Measurements from ENCODE around the gene MFSD2B. TPM values are rescaled to one million over a fixed set of nuclear protein-coding genes. Genes with fewer than 3 reads are reported as not detected.
"Not testable (repeated sequence)": the region's sequence is repeated elsewhere in the genome, so short reads cannot be mapped to it uniquely, and the experiment has no call there.

The MFSD2B gene
- total RNA-seq (2014; rRNA removed; shearing (Covaris generic); ENCODE audit: low replicate concordance): not detected in 2 replicates

GRCh38 chr2:24009680-24010476 is at the start of gene MFSD2B:
MFSD2B (plus strand) TSS chr2:24010085; CDS start chr2:24010097, 12 bp downstream.
- no peak for DNase-seq (ENCODE audit: low read depth)
- in situ Hi-C loops (cut with HindIII; ENCODE audit: low pct_unique_long_range_greater_than_20kb, low sequenced_read_pairs): no loop called here

GRCh38 chr2:23967846-23968245 is 42.0 kb upstream of the MFSD2B start:
- in situ Hi-C loops (cut with HindIII; ENCODE audit: low pct_unique_long_range_greater_than_20kb, low sequenced_read_pairs): no loop called here
- DNase-seq (ENCODE audit: low read depth): no peak

GRCh38 chr2:23976883-23977282 is 33.0 kb upstream of the MFSD2B start:
- in situ Hi-C loops (cut with HindIII; ENCODE audit: low pct_unique_long_range_greater_than_20kb, low sequenced_read_pairs): no loop called here
- DNase-seq (ENCODE audit: low read depth): no peak

- no peak for DNase-seq (ENCODE audit: low read depth)
- in situ Hi-C loops (cut with HindIII; ENCODE audit: low pct_unique_long_range_greater_than_20kb, low sequenced_read_pairs): no loop called here
These were observed 21.5 kb upstream of the MFSD2B start for GRCh38 chr2:23988371-23988770.

- DNase-seq (ENCODE audit: low read depth): no peak
- in situ Hi-C loops (cut with HindIII; ENCODE audit: low pct_unique_long_range_greater_than_20kb, low sequenced_read_pairs): no loop called here
These were observed 17.0 kb upstream of the MFSD2B start for GRCh38 chr2:23992931-23993330.

- no peak for DNase-seq (ENCODE audit: low read depth)
- in situ Hi-C loops (cut with HindIII; ENCODE audit: low pct_unique_long_range_greater_than_20kb, low sequenced_read_pairs): no loop called here
These were observed 16.1 kb upstream of the MFSD2B start for GRCh38 chr2:23993736-23994269.

- in situ Hi-C loops (cut with HindIII; ENCODE audit: low pct_unique_long_range_greater_than_20kb, low sequenced_read_pairs): no loop called here
- no peak for DNase-seq (ENCODE audit: low read depth)
These were observed 15.3 kb upstream of the MFSD2B start for GRCh38 chr2:23994567-23994966.

- in situ Hi-C loops (cut with HindIII; ENCODE audit: low pct_unique_long_range_greater_than_20kb, low sequenced_read_pairs): no loop called here
- DNase-seq (ENCODE audit: low read depth): no peak
These were observed 2.2 kb upstream of the MFSD2B start for GRCh38 chr2:24007693-24008092.

GRCh38 chr2:24008672-24009366 is 1.1 kb upstream of the MFSD2B start:
- in situ Hi-C loops (cut with HindIII; ENCODE audit: low pct_unique_long_range_greater_than_20kb, low sequenced_read_pairs): no loop called here
- DNase-seq (ENCODE audit: low read depth): peak; percentile 58

- DNase-seq (ENCODE audit: low read depth): no peak
- in situ Hi-C loops (cut with HindIII; ENCODE audit: low pct_unique_long_range_greater_than_20kb, low sequenced_read_pairs): no loop called here
These were observed 562 bp upstream of the MFSD2B start for GRCh38 chr2:24009367-24009679.

GRCh38 chr2:24010477-24011249 is 778 bp downstream of the MFSD2B start:
- in situ Hi-C loops (cut with HindIII; ENCODE audit: low pct_unique_long_range_greater_than_20kb, low sequenced_read_pairs): no loop called here
- DNase-seq (ENCODE audit: low read depth): no peak

- in situ Hi-C loops (cut with HindIII; ENCODE audit: low pct_unique_long_range_greater_than_20kb, low sequenced_read_pairs): no loop called here
- no peak for DNase-seq (ENCODE audit: low read depth)
These were observed 1.6 kb downstream of the MFSD2B start for GRCh38 chr2:24011250-24012104.

- in situ Hi-C loops (cut with HindIII; ENCODE audit: low pct_unique_long_range_greater_than_20kb, low sequenced_read_pairs): no loop called here
- no peak for DNase-seq (ENCODE audit: low read depth)
These were observed 2.8 kb downstream of the MFSD2B start for GRCh38 chr2:24012521-24013188.

- in situ Hi-C loops (cut with HindIII; ENCODE audit: low pct_unique_long_range_greater_than_20kb, low sequenced_read_pairs): not testable (repeated sequence)
- DNase-seq (ENCODE audit: low read depth): peak; percentile 62
These were observed 5.0 kb downstream of the MFSD2B start for GRCh38 chr2:24014902-24015301.

GRCh38 chr2:24015562-24016375 is 5.9 kb downstream of the MFSD2B start:
- in situ Hi-C loops (cut with HindIII; ENCODE audit: low pct_unique_long_range_greater_than_20kb, low sequenced_read_pairs): no loop called here
- DNase-seq (ENCODE audit: low read depth): peak; percentile 94

- no peak for DNase-seq (ENCODE audit: low read depth)
- in situ Hi-C loops (cut with HindIII; ENCODE audit: low pct_unique_long_range_greater_than_20kb, low sequenced_read_pairs): no loop called here
These were observed 6.5 kb downstream of the MFSD2B start for GRCh38 chr2:24016376-24016761.
